Measurements from ENCODE around the gene BRCC3. TPM values are rescaled to one million over a fixed set of nuclear protein-coding genes. Genes with fewer than 3 reads are reported as not detected.

BRCC3 gene
- 19.9 TPM for polyA plus RNA-seq (2013, experiment 1 of 2)
- polyA plus RNA-seq (2013, experiment 2 of 2), result 18.5 TPM

DNA sequence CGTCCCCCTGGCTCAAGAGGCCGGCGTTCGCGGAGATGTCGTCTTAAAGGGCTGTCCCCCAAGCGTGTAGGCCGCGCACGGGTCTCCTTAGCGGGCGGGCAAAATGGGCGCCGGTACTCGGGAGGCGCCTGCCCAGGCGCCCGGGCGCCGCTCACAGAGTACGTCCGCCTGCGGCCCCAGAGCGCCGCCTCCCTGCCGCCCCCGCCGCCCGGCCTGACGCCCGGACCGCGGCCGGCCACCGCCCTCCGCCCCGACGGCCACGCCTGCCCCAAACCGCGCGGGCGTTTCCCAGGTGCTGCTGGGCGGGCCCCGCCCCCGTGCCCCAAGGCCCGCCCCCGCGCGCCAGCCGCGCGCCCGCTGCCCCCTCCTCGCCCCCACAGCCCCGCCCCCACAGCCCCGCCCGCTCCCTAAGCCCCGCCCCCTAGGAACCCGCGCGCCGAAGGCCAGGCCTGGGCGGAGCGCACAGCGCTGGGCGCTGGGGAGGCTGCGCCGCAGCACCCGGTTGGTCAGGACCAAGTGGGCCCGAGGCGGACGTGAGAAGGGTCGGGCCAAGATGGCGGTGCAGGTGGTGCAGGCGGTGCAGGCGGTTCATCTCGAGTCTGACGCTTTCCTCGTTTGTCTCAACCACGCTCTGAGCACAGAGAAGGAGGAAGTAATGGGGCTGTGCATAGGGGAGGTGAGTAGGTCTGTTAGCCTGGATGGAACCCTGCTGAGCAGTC, at the start of gene BRCC3, which contains the start of the genes CMC4 and MTCP1:
Gene BRCC3, plus strand, starts transcription at position 534 of the 719 bp plus-strand sequence. Its CDS starts 20 bp downstream, at position 554.
Gene CMC4, minus strand, starts transcription at position 162 of the 719 bp plus-strand sequence. CDS start 7,113 bp downstream, outside the sequence.
Gene MTCP1, minus strand, starts transcription at position 162 of the 719 bp plus-strand sequence. CDS start 5,126 bp downstream, outside the sequence.
- WGBS, result under 1% methylated on average over 66 of the region's 81 CpGs
- H3K27me3 ChIP-seq (ENCODE audit: insufficient read depth, low read length), result no peaks in the 10 kb centered on the region
- H3K27ac ChIP-seq (ENCODE audit: low read depth, low read length), result peak within 1 kb of the TSS; percentile 81
- H3K4me1 ChIP-seq (ENCODE audit: insufficient read depth, low read length), result peaks cover 4% of the 10 kb centered on the region; the same call in 1 of the 2 replicates
- no peaks in the 10 kb centered on the region for H3K9me3 ChIP-seq (ENCODE audit: insufficient read depth, low read depth, low read length)
- H3K9ac ChIP-seq (ENCODE audit: low read depth, low read length), result peak within 1 kb of the TSS; percentile 94
- H3K4me3 ChIP-seq (ENCODE audit: low read length), result peak within 1 kb of the TSS; percentile 100
- peaks cover 29% of the 10 kb centered on the region for H3K36me3 ChIP-seq (ENCODE audit: insufficient read depth, low read length)

GRCh38 chrX:155022585-155022984, 48.7 kb upstream of the BRCC3 start, which contains the start of gene F8:
TSS of gene F8 (minus strand) at chrX:155022723. CDS start at chrX:155022552, 171 bp downstream.
- Histone ChIP-seq H3K36me3 (ENCODE audit: insufficient read depth, low read length) (no peaks in the 10 kb centered on the region), H3K9me3 (ENCODE audit: insufficient read depth, low read depth, low read length) (no peaks in the 10 kb centered on the region), H3K27me3 (ENCODE audit: insufficient read depth, low read length) (no peaks in the 10 kb centered on the region), H3K9ac (ENCODE audit: low read depth, low read length) (no peak within 1 kb of the TSS), H3K27ac (ENCODE audit: low read depth, low read length) (no peak within 1 kb of the TSS), H3K4me3 (ENCODE audit: low read length) (no peak within 1 kb of the TSS), H3K4me1 (ENCODE audit: insufficient read depth, low read length) (no peaks in the 10 kb centered on the region)
- WGBS, result 13% methylated on average over 1 of the region's 1 CpG

- H3K4me3 ChIP-seq (ENCODE audit: low read length), result no peak overlapping the region
- no peaks in the 10 kb centered on the region for H3K36me3 ChIP-seq (ENCODE audit: insufficient read depth, low read length)
- no peak overlapping the region for H3K9ac ChIP-seq (ENCODE audit: low read depth, low read length)
- H3K4me1 ChIP-seq (ENCODE audit: insufficient read depth, low read length), result peaks cover 5% of the 10 kb centered on the region; the same call in 1 of the 2 replicates
- no peaks in the 10 kb centered on the region for H3K9me3 ChIP-seq (ENCODE audit: insufficient read depth, low read depth, low read length)
- no peak overlapping the region for H3K27ac ChIP-seq (ENCODE audit: low read depth, low read length)
- no peaks in the 10 kb centered on the region for H3K27me3 ChIP-seq (ENCODE audit: insufficient read depth, low read length)
- WGBS, result 94% methylated on average over 5 of the region's 6 CpGs
Observed at GRCh38 chrX:155023907-155024833, 47.1 kb upstream of the BRCC3 start.

DNA sequence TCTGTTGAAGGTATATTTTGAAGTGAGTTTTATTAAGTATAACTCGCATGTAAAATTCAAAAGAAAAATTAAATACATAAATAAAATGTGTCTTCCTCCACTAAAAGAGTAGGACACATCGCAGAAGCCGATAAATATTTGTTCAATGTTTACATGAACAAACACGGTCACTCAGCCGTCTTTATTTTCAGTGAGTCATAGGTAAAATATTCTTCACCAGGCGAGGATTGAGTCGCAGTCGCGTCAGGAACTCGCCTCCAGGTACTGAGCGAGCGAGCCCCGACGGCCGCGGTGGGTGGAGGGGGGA, 44.9 kb upstream of the BRCC3 start:
- Histone ChIP-seq H3K4me1 (ENCODE audit: insufficient read depth, low read length) (peaks cover 5% of the 10 kb centered on the region; the same call in 1 of the 2 replicates), H3K9me3 (ENCODE audit: insufficient read depth, low read depth, low read length) (no peaks in the 10 kb centered on the region), H3K36me3 (ENCODE audit: insufficient read depth, low read length) (no peaks in the 10 kb centered on the region), H3K4me3 (ENCODE audit: low read length) (peak overlapping the region; percentile 70), H3K27me3 (ENCODE audit: insufficient read depth, low read length) (no peaks in the 10 kb centered on the region), H3K27ac (ENCODE audit: low read depth, low read length) (peak overlapping the region; percentile 95; the same call in 1 of the 2 replicates), H3K9ac (ENCODE audit: low read depth, low read length) (peak overlapping the region; percentile 98)
- WGBS, result 0% methylated on average over 12 of the region's 16 CpGs

DNA sequence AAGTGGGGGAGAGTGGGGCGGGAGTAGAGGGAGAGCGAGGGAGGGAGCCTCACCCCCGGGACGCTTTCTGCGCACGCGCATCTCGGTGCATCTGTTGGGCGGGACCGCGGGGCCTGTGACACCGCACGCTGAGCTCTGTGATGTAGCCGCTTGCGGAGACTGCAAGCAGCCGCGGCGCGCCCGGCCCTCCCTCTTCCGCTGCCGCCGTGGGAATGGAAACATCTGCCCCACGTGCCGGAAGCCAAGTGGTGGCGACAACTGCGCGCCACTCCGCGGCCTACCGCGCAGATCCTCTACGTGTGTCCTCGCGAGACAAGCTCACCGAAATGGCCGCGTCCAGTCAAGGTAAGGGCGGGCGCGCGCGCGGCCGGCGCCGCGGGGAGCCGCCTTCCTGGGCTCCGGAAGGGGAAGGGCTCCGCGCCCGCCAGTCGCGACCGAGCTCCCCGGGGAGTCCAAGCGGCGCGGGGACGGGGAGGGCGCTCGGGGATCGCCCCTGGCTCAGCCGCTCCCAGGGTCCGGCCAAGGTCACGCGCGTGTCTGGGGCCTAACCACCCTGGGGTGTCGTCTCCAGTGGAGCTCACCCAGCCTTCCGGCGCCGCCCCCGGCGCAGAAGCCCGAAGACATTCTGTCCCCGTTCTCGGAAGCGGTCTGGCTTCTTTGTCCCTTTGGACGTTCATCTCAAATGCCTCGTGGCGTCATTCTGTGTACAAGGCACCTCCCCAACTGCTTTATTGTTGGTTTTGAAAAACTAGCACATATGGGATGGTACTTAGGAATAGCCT, 44.4 kb upstream of the BRCC3 start, which contains the start of gene FUNDC2:
Gene FUNDC2, plus strand, starts transcription at position 118 of the 782 bp plus-strand sequence. Its CDS starts 95 bp downstream, at position 213.
- Histone ChIP-seq H3K36me3 (ENCODE audit: insufficient read depth, low read length) (no peaks in the 10 kb centered on the region), H3K4me1 (ENCODE audit: insufficient read depth, low read length) (peaks cover 5% of the 10 kb centered on the region; the same call in 1 of the 2 replicates), H3K9me3 (ENCODE audit: insufficient read depth, low read depth, low read length) (no peaks in the 10 kb centered on the region), H3K27ac (ENCODE audit: low read depth, low read length) (peak within 1 kb of the TSS; percentile 95), H3K4me3 (ENCODE audit: low read length) (peak within 1 kb of the TSS; percentile 70), H3K9ac (ENCODE audit: low read depth, low read length) (peak within 1 kb of the TSS; percentile 98), H3K27me3 (ENCODE audit: insufficient read depth, low read length) (no peaks in the 10 kb centered on the region)
- WGBS, result under 1% methylated on average over 81 of the region's 82 CpGs

DNA sequence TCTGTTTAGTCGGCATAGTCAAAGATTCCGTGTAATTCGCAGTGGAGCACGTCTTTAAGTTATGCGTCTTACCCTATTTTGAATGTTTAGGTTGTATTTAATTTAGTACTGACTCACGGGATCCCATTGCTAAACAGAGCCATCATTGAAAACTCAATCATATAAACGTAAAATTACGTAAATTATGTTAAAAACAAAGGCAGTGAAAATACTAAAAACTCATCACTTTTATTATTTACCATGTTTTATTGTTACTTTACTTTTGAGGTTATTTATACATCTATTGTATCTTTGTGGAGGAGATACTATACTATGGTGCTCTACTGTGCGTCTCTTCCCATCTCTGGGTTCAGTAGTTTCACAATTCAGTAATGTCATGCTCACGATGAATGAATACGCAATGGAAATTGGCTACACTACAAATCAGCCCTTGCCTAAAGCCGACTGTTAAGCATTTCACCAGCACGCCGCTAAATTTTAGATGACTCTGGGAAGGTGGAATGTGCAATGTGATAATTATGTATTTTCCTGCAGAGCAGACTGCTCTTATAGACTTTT, 43.7 kb upstream of the BRCC3 start:
- Histone ChIP-seq H3K9ac (ENCODE audit: low read depth, low read length) (peak overlapping the region; percentile 98), H3K36me3 (ENCODE audit: insufficient read depth, low read length) (no peaks in the 10 kb centered on the region), H3K4me1 (ENCODE audit: insufficient read depth, low read length) (peaks cover 5% of the 10 kb centered on the region; the same call in 1 of the 2 replicates), H3K4me3 (ENCODE audit: low read length) (peak overlapping the region; percentile 70), H3K9me3 (ENCODE audit: insufficient read depth, low read depth, low read length) (no peaks in the 10 kb centered on the region), H3K27me3 (ENCODE audit: insufficient read depth, low read length) (no peaks in the 10 kb centered on the region), H3K27ac (ENCODE audit: low read depth, low read length) (peak overlapping the region; percentile 95)
- 8% methylated on average over 8 of the region's 14 CpGs for WGBS

DNA sequence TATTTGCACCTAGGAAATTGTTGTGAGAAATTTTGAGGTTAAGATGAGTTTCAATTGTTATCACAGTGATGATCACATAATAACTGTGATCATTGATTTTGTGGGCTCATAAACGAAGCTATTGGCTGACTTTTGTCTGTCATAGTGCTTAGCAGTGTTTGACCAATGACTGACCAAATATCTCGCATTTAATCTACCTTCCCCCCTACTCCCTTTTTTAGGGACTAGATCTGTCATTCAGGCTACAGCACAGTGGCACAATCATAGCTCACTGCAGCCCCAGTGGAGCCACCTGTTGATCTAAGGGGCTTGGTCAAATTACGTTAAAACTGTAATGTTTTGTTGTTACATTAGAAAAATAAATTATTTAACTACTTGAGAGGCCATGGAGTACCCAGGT, 43.2 kb upstream of the BRCC3 start:
- peak overlapping the region; percentile 70 for H3K4me3 ChIP-seq (ENCODE audit: low read length)
- no peaks in the 10 kb centered on the region for H3K9me3 ChIP-seq (ENCODE audit: insufficient read depth, low read depth, low read length)
- H3K9ac ChIP-seq (ENCODE audit: low read depth, low read length), result no peak overlapping the region
- H3K27ac ChIP-seq (ENCODE audit: low read depth, low read length), result no peak overlapping the region
- H3K27me3 ChIP-seq (ENCODE audit: insufficient read depth, low read length), result no peaks in the 10 kb centered on the region
- peaks cover 5% of the 10 kb centered on the region; the same call in 1 of the 2 replicates for H3K4me1 ChIP-seq (ENCODE audit: insufficient read depth, low read length)
- 60% methylated on average over 2 of the region's 3 CpGs for WGBS
- no peaks in the 10 kb centered on the region for H3K36me3 ChIP-seq (ENCODE audit: insufficient read depth, low read length)

- H3K9me3 ChIP-seq (ENCODE audit: insufficient read depth, low read depth, low read length), result no peaks in the 10 kb centered on the region
- H3K4me1 ChIP-seq (ENCODE audit: insufficient read depth, low read length), result peaks cover 5% of the 10 kb centered on the region; the same call in 1 of the 2 replicates
- H3K27me3 ChIP-seq (ENCODE audit: insufficient read depth, low read length), result no peaks in the 10 kb centered on the region
- WGBS, result no CpG with 5 or more reads among the region's 2 CpGs
- no peak overlapping the region for H3K4me3 ChIP-seq (ENCODE audit: low read length)
- no peak overlapping the region for H3K9ac ChIP-seq (ENCODE audit: low read depth, low read length)
- H3K36me3 ChIP-seq (ENCODE audit: insufficient read depth, low read length), result peaks cover 5% of the 10 kb centered on the region
- no peak overlapping the region for H3K27ac ChIP-seq (ENCODE audit: low read depth, low read length)
Observed at GRCh38 chrX:155028877-155029291, 42.4 kb upstream of the BRCC3 start.

DNA sequence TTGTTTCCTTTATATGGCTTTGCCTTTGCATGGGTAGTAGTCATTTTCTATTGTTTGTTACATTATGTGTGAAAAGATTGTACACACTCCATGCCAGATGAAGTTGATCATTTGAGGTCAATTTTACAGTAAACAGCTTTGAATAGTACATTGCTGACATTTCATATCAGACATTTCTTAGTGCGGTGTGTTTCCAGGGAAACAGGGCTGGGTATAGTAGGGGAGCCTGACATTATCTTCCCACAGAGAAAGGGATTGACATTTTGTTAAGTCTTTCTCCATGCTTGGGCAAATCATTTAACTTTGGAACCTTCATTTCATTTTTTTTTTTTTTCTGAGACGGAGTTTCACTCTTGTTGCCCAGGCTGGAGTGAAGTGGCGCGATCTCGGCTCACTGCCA, 39.7 kb upstream of the BRCC3 start:
- no peak overlapping the region for H3K9ac ChIP-seq (ENCODE audit: low read depth, low read length)
- WGBS, result 99% methylated on average over 4 of the region's 5 CpGs
- no peak overlapping the region for H3K4me3 ChIP-seq (ENCODE audit: low read length)
- H3K9me3 ChIP-seq (ENCODE audit: insufficient read depth, low read depth, low read length), result peaks cover 10% of the 10 kb centered on the region; the same call in 1 of the 2 replicates
- no peaks in the 10 kb centered on the region for H3K27me3 ChIP-seq (ENCODE audit: insufficient read depth, low read length)
- H3K27ac ChIP-seq (ENCODE audit: low read depth, low read length), result no peak overlapping the region
- peaks cover 22% of the 10 kb centered on the region for H3K36me3 ChIP-seq (ENCODE audit: insufficient read depth, low read length)
- peaks cover 5% of the 10 kb centered on the region; the same call in 1 of the 2 replicates for H3K4me1 ChIP-seq (ENCODE audit: insufficient read depth, low read length)

DNA sequence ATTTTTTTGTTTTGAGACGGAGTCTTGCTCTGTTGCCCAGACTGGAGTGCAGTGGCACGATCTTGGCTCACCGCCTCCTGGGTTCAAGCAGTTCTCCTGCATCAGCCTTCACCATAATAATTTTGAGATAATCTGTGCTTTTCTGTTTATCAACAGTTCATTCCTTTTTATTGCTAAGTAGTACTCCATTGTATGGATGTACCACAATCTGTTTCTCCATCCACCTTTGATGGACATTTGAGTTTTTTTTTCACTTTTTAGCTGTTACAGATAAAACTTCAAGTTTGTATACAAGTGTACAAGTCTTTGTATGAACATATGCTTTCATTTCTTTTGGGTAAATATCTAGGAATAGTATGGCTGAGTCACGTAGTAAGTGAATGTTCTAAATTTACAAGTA, 35.6 kb upstream of the BRCC3 start:
- Histone ChIP-seq H3K9ac (ENCODE audit: low read depth, low read length) (no peak overlapping the region), H3K4me3 (ENCODE audit: low read length) (no peak overlapping the region), H3K36me3 (ENCODE audit: insufficient read depth, low read length) (peaks cover 22% of the 10 kb centered on the region), H3K9me3 (ENCODE audit: insufficient read depth, low read depth, low read length) (peaks cover 10% of the 10 kb centered on the region; the same call in 1 of the 2 replicates), H3K4me1 (ENCODE audit: insufficient read depth, low read length) (no peaks in the 10 kb centered on the region), H3K27me3 (ENCODE audit: insufficient read depth, low read length) (no peaks in the 10 kb centered on the region), H3K27ac (ENCODE audit: low read depth, low read length) (no peak overlapping the region)
- no CpG with 5 or more reads among the region's 4 CpGs for WGBS

Data from HUES64 (cell line).